ENCODE results near the gene SPDYE17.
"Not testable (repeated sequence)": the region's sequence is repeated elsewhere in the genome, so short reads cannot be mapped to it uniquely, and the experiment has no call there.

DNA sequence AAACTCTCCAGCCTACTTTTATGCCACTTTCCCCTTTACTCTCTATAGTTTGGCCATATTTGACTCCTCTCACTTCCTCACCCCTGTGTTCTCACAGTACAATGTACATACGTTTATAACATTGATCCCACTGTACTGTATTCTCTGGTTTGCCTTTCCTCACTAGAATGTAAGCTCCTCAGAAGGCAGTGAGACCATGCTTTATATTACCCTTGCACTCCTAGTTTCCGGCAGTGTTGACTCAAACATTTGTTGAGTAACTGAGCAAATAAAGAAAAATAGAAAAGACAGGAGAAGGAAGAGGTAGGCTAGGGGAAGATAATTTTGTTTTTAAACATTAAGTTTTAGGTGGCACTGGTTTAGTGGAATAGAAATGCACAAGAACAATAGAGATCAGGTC lies 48.1 kb upstream of the SPDYE17 start:
- TF ChIP-seq, protein P1, sequence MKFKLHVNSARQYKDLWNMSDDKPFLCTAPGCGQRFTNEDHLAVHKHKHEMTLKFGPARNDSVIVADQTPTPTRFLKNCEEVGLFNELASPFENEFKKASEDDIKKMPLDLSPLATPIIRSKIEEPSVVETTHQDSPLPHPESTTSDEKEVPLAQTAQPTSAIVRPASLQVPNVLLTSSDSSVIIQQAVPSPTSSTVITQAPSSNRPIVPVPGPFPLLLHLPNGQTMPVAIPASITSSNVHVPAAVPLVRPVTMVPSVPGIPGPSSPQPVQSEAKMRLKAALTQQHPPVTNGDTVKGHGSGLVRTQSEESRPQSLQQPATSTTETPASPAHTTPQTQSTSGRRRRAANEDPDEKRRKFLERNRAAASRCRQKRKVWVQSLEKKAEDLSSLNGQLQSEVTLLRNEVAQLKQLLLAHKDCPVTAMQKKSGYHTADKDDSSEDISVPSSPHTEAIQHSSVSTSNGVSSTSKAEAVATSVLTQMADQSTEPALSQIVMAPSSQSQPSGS (IDR thresholded peaks at IDR 0.05; ENCODE audit: low read length) = not testable (repeated sequence)
- TF ChIP-seq POLR2AphosphoS5 (IDR thresholded peaks at IDR 0.05; ENCODE audit: low read depth, low read length); TBP (IDR thresholded peaks at IDR 0.05; ENCODE audit: low read depth, low read length); RAD21 (IDR thresholded peaks at IDR 0.05 in 1 of 2, conservative IDR thresholded peaks at IDR 0.05 in 1 of 2; ENCODE audit: low read depth in 2 of 2, low read length in 2 of 2); SIN3A (conservative IDR thresholded peaks at IDR 0.05 in 1 of 2, IDR thresholded peaks at IDR 0.05 in 1 of 2; ENCODE audit: low read depth in 1 of 2, low read length in 2 of 2); POLR2A (IDR thresholded peaks at IDR 0.05; ENCODE audit: control extremely low read depth in 1 of 2, low read depth in 2 of 2, low read length in 2 of 2): not testable (repeated sequence)
- TF ChIP-seq, protein P2, sequence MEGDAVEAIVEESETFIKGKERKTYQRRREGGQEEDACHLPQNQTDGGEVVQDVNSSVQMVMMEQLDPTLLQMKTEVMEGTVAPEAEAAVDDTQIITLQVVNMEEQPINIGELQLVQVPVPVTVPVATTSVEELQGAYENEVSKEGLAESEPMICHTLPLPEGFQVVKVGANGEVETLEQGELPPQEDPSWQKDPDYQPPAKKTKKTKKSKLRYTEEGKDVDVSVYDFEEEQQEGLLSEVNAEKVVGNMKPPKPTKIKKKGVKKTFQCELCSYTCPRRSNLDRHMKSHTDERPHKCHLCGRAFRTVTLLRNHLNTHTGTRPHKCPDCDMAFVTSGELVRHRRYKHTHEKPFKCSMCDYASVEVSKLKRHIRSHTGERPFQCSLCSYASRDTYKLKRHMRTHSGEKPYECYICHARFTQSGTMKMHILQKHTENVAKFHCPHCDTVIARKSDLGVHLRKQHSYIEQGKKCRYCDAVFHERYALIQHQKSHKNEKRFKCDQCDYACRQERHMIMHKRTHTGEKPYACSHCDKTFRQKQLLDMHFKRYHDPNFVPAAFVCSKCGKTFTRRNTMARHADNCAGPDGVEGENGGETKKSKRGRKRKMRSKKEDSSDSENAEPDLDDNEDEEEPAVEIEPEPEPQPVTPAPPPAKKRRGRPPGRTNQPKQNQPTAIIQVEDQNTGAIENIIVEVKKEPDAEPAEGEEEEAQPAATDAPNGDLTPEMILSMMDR (IDR thresholded peaks at IDR 0.05; ENCODE audit: control extremely low read depth in 1 of 3, insufficient read depth in 1 of 3, low read depth in 1 of 3, low read length in 3 of 3) = not testable (repeated sequence)
- TF ChIP-seq, protein P3, sequence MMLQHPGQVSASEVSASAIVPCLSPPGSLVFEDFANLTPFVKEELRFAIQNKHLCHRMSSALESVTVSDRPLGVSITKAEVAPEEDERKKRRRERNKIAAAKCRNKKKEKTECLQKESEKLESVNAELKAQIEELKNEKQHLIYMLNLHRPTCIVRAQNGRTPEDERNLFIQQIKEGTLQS (IDR thresholded peaks at IDR 0.05; ENCODE audit: insufficient read depth, low read depth, low read length) = not testable (repeated sequence)
- TF ChIP-seq, protein P4, sequence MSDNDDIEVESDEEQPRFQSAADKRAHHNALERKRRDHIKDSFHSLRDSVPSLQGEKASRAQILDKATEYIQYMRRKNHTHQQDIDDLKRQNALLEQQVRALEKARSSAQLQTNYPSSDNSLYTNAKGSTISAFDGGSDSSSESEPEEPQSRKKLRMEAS (IDR thresholded peaks at IDR 0.05) = not testable (repeated sequence)

Data from H1 (cell line).